Measurements from ENCODE around the gene MNAT1.

Gene MNAT1

DNA sequence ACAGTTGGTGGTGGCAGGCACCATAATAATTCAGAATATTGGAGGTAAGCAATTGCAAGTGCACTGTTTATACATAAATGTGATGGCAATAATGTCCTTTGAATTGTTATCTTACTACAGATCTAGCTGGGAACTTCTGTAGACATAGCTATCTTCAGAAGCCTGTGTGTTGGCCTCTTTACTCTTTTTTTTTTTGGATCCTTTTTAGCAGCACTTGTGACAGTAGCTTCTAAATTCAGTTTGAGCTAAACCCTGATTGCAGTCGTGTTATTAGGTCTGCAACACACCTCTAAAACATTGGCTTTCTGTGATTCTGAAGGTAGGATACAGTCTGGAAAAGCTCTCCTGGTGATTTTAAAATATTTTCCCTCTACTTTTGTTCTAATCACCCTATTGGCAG, 285.0 kb downstream of the MNAT1 start:
- H3K4me1 ChIP-seq (ENCODE audit: insufficient read depth, low read length) = no peaks in the 10 kb centered on the region
- H2AFZ ChIP-seq (ENCODE audit: low read depth, low read length) = no peak overlapping the region
- no peaks in the 10 kb centered on the region for H3K27me3 ChIP-seq (ENCODE audit: insufficient read depth, low read length)
- no peaks in the 10 kb centered on the region for H3K36me3 ChIP-seq (ENCODE audit: insufficient read depth, low read length)
- H3K4me3 ChIP-seq (ENCODE audit: low read length) = no peak overlapping the region
- peaks cover 3% of the 10 kb centered on the region for H3K9me3 ChIP-seq (ENCODE audit: low read length)
